Stimulated activated CD4-positive, alpha-beta T cell treated with anti-CD3 and anti-CD28 coated beads, Interleukin-1b, Interleukin-23, amount 100 ng/mL, for 4 hours (primary cell): ENCODE data around the gene ZNRF1.
"Not testable (repeated sequence)": the region's sequence is repeated elsewhere in the genome, so short reads cannot be mapped to it uniquely, and the experiment has no call there.

Experiments used
- DNase-seq, 2 donors: peaks; one replicate each; pipeline ENCODE4 v3.0.0-alpha.2; 2020; ENCODE audit warnings: low read depth in 2 of 2

ZNRF1 gene

DNA sequence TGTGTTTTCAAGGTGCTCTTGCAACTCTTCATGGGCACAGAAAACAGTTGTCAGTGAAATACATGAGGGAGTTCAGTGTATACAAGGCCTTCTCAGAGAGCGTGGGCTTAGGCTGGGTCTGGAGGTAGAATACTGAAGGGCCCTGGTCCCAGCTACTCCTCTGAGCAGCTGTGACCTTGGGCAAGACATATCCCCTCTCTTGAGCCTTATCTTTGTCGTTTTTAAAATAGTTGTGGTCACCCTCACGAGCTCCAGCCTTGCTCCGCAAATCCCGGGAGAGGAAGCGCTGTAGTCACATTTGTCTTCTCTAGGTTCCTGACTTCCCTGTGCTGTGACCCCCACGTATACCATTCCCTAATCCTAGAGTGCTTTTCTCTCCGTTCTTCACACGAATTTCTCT lies 3.6 kb downstream of the ZNRF1 start:
- no peak for DNase-seq

DNA sequence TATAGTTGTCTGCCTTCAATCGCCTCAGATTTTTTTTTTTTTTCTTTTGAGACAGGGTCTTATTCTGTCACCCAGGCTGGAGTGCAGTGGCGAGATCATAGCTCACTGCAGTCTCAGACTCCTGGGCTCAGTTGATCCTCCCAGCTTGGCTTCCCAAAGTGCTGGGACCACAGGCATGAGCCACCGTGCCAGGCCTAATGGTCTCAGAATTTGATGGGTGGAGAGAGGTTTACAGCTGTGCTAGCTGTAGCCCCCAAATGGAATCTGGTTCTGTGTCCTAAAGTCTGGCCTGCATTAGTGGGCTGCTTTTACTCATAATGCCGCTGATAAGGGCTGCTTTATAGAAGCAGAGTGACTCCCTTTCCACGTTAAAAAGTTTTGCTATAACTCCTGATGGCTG lies 5.1 kb downstream of the ZNRF1 start:
- no peak for DNase-seq

DNA sequence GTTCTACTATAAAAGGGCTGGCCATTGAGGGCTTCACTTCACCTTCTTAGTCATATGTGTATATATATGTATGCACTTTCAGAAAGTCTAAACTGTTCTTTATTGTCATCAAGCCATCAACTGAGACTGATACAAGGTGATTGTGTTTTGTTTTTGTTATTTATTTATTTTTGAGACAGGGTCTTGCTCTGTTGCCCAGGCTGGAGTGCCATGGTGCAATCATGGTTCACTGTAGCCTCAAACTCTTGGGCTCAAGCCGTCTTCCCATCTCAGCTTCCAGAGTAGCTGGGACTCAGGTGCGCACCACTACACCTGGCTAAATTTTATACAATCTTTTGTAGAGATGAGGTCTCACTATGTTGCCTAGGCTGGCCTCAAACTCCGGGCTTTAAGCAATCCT lies 5.6 kb downstream of the ZNRF1 start:
- no peak for DNase-seq

DNA sequence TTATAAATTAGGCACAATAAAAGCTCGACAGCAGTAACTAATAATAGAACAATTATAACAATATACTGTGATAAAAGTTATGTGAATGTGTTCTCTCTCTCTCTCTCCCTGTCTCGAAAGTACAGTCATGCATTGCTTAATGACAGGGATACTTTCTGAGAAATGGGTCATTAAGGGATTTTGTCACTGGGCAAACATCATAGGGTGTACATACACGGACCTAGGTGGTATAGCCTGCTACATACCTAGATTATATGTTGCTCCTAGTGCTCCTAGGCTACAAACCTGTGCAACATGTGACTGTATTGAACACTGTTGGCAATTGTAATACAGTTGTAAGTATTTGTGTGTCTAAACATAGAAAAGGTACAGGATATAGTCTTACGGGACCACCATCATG lies 6.9 kb downstream of the ZNRF1 start:
- DNase-seq = no peak

DNA sequence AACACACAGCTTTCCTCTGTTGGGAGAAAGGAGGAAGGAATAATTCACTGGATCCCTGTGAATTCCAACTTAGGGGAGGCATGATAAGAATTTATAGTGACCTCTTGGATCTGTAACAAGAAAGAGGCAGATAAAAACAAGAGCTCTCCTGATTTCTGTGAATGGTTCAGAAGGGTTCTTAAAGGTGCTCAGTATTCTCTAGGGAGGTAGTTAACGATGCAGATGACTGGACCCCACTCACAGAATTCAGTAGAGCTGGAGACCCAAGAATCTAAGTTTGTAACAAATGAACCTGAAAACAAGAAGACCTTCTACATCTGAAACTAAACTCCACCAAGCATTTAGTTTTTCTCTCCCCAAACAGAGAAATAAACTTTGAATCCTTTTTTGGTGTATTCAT lies 8.6 kb downstream of the ZNRF1 start:
- DNase-seq = no peak

DNA sequence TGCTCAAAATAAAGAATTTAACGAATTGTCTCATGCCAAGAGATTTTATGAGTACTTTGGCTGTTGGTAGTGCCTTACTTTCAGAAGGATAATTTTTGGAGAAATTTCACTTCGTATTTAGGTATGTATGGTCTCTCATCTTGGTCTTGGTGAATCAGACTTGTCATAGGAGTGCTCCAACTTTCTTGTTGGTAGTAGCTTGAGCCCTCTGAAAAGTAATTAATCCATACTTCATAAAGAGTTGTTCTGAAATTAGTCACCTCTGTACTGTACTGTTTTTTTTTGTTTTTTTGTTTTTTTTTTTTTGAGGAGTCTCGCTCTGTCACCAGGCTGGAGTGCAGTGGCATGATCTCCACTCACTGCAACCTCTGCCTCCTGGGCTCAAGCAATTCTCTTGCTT lies 11.6 kb downstream of the ZNRF1 start:
- DNase-seq = no peak

DNA sequence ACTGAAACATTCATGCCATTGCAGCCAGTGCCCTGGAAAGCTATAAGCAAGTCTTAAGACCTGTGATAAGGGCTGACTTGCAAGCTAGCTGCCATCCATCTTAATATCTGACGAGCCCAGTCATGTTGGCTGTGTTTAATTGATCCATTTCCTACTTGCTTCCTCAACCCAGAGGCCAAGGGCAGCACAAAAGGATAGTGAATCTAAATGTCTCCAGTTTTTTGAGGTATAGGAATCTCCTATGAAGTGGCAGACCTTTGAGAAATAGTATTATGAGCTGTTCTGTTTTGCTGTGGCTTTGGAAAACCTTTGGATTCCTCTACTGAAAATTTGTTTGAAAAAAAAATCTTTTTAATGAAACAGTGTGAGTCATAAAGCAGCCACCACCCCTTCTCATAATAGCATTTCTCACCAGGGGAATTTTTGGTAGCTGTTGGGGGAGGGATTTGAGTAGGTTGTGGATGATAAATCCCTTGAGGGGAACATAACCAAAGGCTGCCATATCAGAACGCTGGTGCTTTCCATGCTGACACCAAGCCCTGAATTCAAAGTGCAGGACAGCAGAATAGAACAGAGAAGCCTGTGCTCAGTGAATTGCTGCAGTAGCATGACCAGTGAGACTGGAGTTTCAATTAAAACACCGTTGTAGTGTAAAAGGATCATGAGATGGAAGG lies 12.9 kb downstream of the ZNRF1 start:
- DNase-seq = peak in 1 of 2 donors; percentile 34

DNA sequence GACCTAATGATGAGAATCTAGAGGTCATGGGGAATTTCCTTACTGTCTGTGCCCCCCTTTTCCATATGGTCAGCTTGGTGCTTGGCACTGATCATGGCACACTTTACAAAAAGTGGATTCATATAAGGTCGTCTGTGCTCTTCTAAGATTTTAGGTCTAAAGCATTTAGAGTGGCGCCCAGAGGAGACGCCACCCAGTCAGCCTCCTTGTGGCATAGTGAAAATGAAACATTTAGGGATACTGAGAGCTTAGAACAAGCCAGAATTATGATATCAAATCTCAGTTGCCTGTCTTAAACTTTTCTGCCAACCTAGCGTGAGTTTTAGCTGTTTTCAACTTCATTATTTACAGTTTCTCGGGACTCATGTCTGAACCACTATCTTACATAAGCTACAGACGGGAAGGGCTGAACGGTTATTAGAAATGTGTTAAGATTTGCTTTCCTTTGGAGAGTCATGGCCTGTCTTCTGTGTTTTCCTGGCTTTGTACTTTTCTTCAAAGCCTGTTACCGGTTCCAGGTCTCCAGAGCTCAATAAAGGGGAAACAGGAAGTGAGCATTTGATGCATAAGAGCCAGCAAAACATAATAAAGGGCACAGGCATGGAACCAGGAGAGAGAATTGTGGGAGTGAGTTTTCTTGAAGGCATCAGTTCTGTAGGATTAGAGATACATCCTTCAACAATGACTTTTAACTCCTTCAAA lies 13.7 kb downstream of the ZNRF1 start:
- DNase-seq = no peak

DNA sequence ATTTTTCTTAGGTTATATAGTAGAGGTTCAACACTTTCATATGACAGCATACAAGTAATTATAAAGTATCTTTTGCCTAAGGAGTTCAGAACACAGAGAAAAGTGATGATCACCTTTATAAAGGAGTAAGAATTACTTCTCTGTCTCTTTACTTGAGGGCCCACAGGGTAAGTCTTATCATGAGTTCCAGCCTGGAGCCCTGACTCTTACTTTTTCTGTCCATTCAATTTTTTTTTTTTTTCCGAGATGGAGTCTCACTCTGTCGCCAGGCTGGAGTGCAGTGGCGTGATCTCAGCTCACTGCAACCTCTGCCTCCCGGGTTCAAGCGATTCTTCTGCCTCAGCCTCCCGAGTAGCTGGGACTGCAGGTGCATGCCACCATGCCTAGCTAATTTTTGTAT lies 14.3 kb downstream of the ZNRF1 start:
- DNase-seq = not testable (repeated sequence)

DNA sequence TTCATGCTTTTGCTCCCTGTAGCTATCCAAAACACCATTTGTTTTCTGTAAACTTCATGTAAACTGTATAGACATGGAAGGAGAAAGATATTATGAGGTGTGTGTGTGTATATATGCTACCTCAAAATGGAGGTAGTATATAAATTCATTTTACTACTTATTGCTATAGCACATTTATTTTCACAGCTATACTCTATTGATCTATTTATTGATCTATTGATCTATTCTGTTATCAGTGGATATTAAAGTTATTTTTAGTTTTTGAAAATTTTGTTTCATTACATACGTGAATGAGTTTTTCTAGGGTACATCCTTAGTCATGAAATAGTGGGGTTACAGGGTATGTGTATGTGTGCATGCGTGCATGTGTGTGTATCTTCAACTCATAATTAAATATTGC lies 15.5 kb downstream of the ZNRF1 start:
- DNase-seq = no peak

DNA sequence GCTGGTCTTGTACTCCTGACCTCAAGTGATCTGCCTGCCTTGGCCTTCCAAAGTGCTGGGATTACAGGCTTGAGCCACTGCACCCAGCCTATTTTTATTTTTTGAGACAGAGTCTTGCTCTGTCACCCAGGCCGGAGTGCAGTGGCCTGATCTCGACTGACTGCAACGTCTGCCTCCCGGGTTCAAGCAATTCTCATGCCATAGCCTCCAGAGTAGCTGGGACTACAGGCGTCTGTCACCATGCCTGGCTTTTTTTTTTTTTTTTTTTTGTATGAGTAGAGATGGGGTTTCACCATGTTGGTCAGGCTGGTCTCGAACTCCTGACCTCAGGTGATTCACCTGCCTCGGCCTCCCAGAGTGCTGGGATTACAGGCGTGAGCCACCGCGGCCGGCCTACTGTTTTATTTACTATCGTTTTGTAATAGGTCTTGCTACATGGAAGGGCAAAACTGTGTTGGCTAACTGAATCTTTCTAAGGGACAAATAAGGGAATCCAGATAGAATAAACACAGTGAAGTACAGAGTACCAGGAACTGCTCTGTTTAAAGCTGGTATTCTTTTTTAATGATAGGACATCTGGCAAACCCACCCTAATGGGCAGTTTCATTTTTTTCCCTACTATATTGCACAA lies 17.7 kb downstream of the ZNRF1 start:
- DNase-seq = not testable (repeated sequence)

DNA sequence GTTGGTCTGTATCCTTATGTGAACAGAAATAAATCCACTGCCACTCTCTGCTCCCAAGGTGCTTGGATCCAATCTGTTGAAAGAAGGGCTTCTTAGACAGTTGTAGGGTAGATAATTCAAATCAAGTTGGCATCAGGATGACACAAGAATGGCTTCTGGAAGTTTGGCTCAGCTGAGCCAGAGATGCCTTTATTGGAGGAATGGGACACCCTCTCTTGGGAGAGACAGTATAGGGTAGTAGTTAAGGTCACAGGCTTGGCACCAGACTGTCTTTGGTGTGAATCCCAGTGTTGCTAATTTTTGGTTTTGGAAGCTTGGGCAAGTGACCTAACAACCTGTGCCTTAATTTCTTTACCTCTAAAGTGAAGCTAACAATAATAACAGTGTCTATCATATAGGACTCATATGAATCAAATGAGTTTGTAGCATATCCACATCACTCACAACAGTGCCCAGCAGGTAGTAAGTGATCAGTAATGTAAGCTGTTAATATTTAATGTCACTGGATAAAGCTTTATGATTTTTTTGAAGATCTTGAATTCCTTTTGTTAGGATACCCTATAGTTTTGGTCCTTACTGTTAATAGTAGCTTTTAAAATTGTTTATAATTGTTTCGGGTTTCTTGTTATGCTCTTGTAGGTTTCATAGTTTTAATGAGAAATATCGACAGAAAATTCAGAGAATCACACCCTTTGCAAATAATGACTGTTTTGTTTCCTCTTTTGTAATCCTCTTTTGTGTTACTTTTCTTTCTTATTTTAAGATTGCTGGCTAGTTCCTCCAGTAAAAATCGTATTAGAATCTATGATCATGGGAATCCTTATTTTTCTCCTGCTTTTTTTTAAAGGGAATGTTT lies 19.1 kb downstream of the ZNRF1 start:
- DNase-seq = no peak

DNA sequence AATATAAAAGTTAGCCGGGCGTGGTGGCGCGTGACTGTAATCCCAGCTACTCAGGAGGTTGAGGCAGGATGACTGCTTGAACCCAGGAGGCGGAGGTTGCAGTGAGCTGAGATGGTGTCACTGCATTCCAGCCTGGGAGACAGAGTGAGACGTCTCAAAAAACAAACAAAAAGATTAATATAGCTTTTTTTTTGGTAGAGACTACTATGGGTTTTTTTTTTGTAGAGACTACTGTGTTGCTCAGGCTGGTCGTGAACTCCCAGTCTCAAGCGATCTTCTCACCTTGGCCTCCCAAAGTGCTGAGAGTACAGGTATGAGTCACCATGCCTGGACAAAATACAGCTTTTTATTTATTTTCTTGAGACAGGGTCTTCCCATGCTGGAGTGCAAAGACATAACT lies 20.2 kb downstream of the ZNRF1 start:
- no peak for DNase-seq

DNA sequence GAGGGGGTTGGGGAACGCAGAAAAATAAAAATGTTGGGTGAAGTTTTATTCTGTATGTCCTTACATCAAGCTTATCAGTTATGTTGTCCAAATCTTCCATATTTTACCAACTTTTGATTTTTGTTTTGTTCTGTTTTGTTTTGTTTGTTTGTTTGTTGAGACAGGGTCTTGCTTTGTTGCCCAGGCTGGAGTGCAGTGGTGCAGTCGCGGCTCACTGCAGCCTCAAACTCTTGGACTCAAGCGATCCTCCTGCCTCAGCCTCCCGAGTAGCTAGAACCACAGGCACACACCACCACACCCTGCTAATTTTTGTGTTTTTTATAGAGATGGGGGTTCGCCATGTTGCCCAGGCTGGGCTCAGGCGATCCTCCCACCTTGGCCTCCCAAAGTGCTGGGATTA lies 20.8 kb downstream of the ZNRF1 start:
- DNase-seq = no peak

DNA sequence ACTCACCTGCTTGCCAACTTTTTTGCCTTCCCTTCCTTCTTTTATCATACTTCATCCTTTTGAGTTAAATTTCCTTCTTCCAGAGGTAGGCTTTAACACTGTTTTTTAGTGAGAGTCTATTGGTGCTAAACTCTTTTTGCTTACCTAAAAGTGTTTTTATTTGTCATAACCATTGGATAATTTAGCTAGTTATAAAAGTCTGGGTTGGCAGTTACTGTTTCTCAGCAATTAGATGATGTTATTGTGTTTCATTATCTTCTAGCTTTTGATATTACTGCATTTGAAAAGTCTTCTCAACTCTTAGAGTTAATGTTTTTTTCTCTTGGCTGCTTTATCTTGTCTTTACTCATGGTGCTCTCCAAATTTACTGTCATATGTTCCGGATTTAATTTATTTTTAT lies 22.6 kb downstream of the ZNRF1 start:
- no peak for DNase-seq

DNA sequence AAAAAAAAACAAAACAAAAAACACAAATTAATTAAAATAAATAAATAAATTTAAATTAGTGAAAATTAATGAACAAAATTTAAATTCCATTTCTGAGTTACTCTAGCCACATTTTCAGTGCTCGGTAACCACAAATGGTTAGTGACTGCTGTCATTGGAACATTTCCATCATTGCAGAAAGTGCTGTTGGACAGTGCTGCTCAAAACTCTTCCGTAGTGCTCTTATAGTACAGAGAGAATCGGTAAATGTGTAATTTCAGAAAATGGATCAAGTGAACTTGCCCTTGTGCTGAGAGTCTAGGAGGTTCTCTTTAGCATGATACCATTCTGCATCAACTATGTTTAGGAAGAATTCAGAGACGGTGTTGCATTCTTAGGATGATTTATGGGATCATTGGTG lies 23.7 kb downstream of the ZNRF1 start:
- no peak for DNase-seq

DNA sequence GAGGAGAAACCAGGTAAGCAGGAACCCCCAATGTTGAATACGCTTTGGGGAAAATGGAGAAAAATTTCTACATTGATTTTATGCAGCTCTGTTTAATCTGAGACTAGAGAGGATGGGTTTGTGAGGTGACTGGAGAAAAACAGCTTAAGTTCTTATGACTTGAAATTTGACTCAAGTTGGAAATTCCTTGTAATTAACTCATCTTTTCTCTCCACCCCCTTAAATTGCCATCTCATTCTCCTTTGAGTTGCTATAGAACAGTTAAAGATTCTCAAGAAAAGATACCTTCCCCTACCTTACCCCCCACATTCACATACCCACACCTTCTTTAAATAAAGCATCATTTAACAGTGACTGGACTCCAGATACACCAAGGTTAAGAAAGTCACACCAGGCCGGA lies 24.2 kb downstream of the ZNRF1 start:
- DNase-seq = no peak

DNA sequence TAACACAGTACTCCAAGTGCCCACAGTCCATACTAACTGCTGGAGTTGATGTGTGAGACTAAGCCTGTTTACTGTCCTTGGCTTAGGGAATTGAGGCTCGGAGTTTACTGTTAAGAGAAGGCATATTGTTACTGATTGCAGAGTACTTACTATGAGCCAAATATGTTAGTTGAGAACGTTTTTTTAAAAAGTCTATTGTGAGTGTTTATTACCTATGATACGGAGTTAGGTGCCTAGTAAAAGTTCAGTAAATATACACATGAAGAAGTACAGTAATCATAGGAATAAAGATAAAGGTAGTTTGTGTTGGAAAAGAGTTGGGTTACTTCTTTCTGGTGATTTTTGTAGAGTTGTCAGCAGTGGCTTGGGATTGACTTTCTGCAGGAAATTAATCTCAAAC lies 25.4 kb downstream of the ZNRF1 start:
- no peak for DNase-seq

DNA sequence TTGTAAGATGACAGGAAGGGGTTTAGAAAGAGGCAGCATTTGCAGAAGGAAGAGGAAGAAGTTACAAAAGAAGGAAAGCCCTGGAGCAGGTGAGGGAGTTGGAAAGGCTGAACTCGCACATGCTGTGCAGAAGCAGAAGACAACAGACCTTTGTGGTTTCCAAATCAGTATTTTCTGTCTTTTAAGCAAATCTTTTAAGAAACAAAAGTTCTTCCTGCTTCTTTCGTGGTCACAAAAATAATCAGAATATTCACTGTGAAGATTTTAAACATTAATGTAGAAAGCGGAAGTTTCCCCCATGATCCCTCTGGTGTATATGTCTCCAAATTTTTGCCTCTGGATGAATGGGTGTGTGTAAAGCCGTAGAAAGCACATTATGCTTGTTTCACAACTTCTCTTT lies 25.8 kb downstream of the ZNRF1 start:
- no peak for DNase-seq

DNA sequence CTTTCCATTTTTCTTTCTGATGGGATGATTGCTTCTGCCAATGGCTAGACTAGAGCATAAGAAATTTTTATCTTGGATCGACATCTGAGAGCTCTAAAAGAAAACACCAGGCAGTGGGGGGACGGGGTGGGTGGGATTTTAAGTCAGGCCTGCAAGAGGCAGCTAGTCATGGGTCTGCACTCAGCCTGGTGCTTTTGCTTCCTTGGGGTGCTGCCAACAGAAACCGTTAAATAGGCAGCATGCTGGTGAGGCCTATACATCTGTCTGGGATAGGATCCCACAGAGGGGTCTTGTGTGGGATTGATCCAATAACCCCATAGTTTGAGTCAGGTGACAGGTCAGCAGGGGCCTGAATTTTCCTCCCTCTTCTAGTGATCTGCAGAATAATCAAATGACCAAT lies 26.9 kb downstream of the ZNRF1 start:
- DNase-seq = no peak

DNA sequence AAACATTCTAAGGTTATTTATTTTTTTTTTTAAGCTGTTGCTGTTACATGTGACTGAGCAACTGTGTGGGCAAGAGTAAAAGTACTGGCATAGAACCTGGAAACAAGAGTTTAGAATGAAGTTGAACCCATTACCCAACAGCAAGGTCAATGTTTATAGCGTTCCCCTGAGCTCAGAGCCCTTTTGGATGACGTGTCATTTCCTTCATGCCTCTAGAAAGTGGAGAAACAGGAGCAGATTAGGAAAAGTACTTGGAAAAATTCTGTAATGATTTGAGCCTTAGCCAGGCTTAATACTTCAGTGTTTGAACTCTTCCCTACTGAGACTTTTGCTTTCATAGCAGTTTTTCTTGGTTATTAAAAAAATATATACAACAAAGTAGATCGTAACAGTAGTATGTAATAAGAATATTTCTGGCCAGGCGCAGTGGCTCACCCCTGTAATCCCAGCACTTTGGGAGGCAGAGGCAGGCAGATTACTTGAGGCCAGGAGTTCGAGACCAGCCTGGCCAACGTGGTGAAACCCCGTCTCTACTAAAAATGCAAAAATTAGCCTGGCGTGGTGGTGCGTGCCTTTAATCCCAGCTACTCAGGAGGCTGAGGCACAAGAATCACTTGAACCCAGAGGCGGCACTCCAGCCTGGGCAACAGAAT lies 27.5 kb downstream of the ZNRF1 start:
- not testable (repeated sequence) for DNase-seq

DNA sequence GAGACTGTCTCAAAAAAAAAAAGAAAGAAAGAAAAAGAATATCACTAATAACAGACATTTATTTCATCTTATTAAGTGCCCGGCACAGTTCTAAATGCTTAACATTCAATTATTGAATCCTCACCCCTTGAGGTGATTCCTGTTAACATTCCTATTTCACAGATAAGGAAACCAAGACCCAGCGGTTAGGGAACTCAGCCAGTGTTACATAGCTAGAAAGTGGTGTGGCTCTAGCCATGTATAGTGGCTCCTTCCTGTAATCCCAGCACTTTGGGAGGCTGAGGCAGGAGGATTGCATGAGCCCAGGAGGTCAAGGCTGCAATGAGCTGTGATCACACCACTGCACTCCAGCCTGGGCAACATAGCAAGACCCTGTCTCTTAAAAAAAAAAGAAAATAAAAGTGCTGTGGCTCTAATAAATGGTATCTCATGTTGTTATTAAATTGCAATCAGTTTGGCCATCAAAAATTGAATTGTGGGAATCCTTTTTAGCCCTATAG lies 28.1 kb downstream of the ZNRF1 start:
- DNase-seq = no peak
